Measurements from ENCODE around the gene ATP6AP1. TPM values are rescaled to one million over a fixed set of nuclear protein-coding genes. Genes with fewer than 3 reads are reported as not detected.
A peak's percentile ranks its signal among the peaks of the same experiment; 100 is the strongest.

The ATP6AP1 gene
- total and polyA plus RNA-seq, 11 donors = 33.8 to 127 (median 84.2) TPM

DNA sequence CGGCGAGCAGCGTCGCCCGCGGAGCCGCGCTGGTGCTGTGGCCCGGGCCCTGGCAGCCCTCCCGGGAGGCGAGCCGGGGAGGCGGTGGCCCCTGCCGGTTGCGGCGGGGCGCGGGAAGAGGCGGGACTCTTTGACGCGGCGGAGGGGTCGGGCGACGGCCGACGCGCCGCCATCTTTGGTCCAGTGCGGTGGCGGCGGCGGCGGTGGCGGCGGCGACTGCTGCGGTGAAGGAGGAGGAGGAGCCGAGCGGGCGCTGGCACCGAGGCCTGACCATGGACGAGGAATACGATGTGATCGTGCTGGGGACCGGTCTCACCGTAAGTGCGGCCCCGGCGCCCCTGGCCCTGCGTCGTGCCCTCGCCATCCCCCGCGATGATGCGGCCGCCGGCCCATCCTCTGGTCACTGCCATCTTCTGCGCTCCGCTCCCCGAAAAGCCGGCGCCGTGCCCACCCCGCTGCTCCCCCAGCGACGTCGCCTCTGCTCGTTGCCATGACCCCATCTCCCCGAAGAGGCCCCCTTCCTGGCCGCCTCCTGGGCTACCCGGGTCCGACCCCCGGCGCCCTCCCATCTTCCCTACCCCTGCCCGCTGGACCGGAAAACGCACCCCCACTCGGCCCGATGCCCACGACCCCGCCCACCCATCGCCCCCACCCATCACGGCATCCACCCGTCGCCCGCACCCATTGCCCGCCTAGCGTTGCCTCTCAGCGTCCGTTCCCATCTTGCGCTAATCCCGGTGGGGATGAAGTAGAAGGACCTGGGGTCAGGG is 8.7 kb downstream of the ATP6AP1 start, which contains the start of gene GDI1:
Gene GDI1, plus strand, starts transcription at position 172 of the 770 bp plus-strand sequence. Its CDS starts 101 bp downstream, at position 273.
- 0 to 51% (median 21%) methylated on average over 67 to 92 of the region's 93 CpGs for WGBS, 4 donors
- H3K9me3 ChIP-seq = no peaks in the 10 kb centered on the region
- peaks cover 0 to 16% (median 4%) of the 10 kb centered on the region in 12 donors for H3K4me1 ChIP-seq
- no peaks in the 10 kb centered on the region for H3K27me3 ChIP-seq
- ATAC-seq = peak in 3 of 4 donors; percentile 36 to 66 (median 48)
- peak within 1 kb of the TSS; percentile 83 to 96 (median 87) for H3K27ac ChIP-seq
- peak in 1 of 2 donors; percentile 41 for TF ChIP-seq POLR2A (IDR thresholded peaks at IDR 0.05)
- TF ChIP-seq, protein P1, sequence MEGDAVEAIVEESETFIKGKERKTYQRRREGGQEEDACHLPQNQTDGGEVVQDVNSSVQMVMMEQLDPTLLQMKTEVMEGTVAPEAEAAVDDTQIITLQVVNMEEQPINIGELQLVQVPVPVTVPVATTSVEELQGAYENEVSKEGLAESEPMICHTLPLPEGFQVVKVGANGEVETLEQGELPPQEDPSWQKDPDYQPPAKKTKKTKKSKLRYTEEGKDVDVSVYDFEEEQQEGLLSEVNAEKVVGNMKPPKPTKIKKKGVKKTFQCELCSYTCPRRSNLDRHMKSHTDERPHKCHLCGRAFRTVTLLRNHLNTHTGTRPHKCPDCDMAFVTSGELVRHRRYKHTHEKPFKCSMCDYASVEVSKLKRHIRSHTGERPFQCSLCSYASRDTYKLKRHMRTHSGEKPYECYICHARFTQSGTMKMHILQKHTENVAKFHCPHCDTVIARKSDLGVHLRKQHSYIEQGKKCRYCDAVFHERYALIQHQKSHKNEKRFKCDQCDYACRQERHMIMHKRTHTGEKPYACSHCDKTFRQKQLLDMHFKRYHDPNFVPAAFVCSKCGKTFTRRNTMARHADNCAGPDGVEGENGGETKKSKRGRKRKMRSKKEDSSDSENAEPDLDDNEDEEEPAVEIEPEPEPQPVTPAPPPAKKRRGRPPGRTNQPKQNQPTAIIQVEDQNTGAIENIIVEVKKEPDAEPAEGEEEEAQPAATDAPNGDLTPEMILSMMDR (IDR thresholded peaks at IDR 0.05) = no peak
- intact Hi-C loops (cut with DNase I) = loop anchor here in 5 of 10 donors (2.0 to 10.0 kb wide), 5 partner anchors 24 to 80 kb away; partner anchors contain the start of genes EMD (in 1 of the 5), FAM3A (in 1 of the 5), FLNA (in 1 of the 5) and LAGE3 (in 1 of the 5)
- DNase-seq = peak; percentile 60 to 82 (median 68)
- H3K4me3 ChIP-seq = peak within 1 kb of the TSS; percentile 60 to 96 (median 78)
- peaks cover 0 to 51% (median 30%) of the 10 kb centered on the region in 9 donors for H3K36me3 ChIP-seq

DNA sequence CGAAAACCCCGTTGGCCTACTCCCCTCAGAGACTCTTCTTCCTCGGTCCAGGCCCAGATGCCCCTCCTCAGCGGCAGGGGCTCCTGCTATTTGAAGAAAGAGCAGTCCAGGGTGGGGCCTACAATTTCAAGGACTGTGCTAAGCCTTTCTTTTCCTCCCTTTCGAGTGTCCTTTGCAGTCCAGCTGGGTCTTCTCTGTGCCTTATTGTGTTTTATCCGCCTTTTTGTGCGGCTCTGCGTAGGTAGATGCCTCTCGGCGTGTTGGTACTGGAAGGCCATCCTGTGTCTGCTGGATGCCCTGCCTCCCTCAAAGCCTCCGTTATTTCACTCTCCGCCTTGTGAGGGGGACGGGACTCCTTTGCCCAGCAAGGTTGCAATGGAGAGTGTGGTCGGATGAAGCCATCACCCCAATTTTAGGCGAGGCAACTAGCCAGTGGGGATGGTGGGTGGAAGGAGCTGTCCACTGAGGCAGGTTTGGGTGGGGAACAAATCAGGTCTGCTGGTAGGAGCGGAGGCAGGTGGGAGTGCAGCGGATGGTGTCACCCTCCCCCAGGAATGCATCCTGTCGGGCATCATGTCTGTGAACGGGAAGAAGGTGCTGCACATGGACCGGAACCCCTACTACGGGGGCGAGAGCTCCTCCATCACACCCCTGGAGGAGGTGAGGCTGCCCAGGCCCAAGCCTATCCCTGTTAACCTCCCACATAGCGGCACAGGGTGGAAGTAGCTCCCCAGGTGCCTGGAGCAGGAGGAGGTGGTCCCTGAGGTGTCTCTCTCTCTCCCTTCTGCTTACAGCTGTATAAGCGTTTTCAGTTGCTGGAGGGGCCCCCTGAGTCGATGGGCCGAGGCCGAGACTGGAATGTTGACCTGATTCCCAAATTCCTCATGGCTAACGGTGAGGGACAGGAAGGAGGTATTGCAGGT is 9.8 kb downstream of the ATP6AP1 start:
- Histone ChIP-seq H3K36me3 (peaks cover 0 to 46% (median 30%) of the 10 kb centered on the region in 9 donors), H3K4me1 (peaks cover 0 to 16% (median 4%) of the 10 kb centered on the region in 12 donors), H3K27me3 (no peaks in the 10 kb centered on the region), H3K4me3 (peak overlapping the region in 11 of 12 donors; percentile 60 to 96 (median 77)), H3K9me3 (no peaks in the 10 kb centered on the region), H3K27ac (peak overlapping the region in 9 of 12 donors; percentile 24 to 94 (median 87))
- intact Hi-C loops (cut with DNase I) = loop anchor here in 5 of 10 donors (2.0 to 10.0 kb wide), 5 partner anchors 25 to 79 kb away; partner anchors contain the start of genes EMD (in 1 of the 5), FAM3A (in 1 of the 5), FLNA (in 1 of the 5) and LAGE3 (in 1 of the 5)
- DNase-seq (no peak), ATAC-seq (no peak)
- 29 to 64% (median 49%) methylated on average over 23 to 28 of the region's 28 CpGs for WGBS, 4 donors
- TF ChIP-seq, protein P1 (IDR thresholded peaks at IDR 0.05) = no peak
- no peak for TF ChIP-seq POLR2A (IDR thresholded peaks at IDR 0.05)

DNA sequence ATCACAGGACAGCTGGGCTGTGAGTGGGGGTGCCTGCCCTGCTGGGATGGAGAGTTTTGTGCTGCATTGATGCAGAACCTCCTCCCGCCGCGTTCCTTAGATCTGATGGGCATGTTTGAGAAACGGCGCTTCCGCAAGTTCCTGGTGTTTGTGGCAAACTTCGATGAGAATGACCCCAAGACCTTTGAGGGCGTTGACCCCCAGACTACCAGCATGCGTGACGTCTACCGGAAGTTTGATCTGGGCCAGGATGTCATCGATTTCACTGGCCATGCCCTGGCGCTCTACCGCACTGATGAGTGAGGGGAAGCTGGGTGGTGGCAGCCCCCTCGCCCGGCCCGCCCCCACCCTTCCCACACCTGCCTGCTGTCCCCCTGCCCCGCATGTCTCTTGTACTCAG is 11.4 kb downstream of the ATP6AP1 start:
- H3K27ac ChIP-seq = no peak overlapping the region
- DNase-seq = no peak
- TF ChIP-seq POLR2A (IDR thresholded peaks at IDR 0.05) = no peak
- TF ChIP-seq, protein P1 (IDR thresholded peaks at IDR 0.05) = no peak
- peaks cover 0 to 38% (median 29%) of the 10 kb centered on the region in 9 donors for H3K36me3 ChIP-seq
- H3K27me3 ChIP-seq = no peaks in the 10 kb centered on the region
- H3K4me3 ChIP-seq = no peak overlapping the region
- H3K9me3 ChIP-seq = no peaks in the 10 kb centered on the region
- intact Hi-C loops (cut with DNase I) = loop anchor here in 4 of 10 donors (5.0 to 10.0 kb wide), 5 partner anchors 37 to 77 kb away; partner anchors contain the start of genes EMD (in 1 of the 4), FAM3A (in 1 of the 4), FLNA (in 1 of the 4) and LAGE3 (in 1 of the 4)
- ATAC-seq = no peak
- WGBS, 4 donors = 87 to 90% (median 88%) methylated on average over 18 of the region's 18 CpGs
- H3K4me1 ChIP-seq = peaks cover 0 to 24% (median 11%) of the 10 kb centered on the region in 12 donors

Data from heart left ventricle (tissue), 16 donors.